ENCODE data around the gene MRPL46. TPM values are rescaled to one million over a fixed set of nuclear protein-coding genes. Genes with fewer than 3 reads are reported as not detected.

MRPL46 gene
- total and polyA plus RNA-seq, 2 of the 4 experiments (the other 2 are of a cell fraction) = 14.2 to 24.2 TPM

DNA sequence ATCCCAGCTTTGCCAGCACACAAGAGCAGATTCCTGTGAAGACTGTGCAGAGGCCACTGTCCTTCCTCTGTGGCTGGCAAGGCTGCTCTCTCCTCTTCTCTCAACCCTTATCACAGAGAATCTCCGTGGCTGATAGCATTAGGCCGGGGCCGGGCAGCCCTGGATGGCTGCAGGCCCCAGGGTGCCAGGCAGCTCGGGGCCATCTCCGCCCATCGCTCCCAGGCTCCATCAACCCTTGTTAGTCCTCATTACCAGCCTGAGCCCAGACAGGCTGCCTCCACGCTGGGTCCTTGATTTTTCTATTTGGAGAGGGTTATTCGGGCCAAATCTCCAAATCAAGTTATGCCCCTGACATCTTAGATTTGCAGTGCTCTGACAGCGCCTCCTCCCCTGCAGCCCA is 39.1 kb downstream of the MRPL46 start:
- H3K14ac ChIP-seq (replicated peaks; ENCODE audit: low read depth, low read length) = no peak overlapping the region
- H2BK15ac ChIP-seq (ENCODE audit: low read depth, low read length) = no peak overlapping the region
- H3K79me1 ChIP-seq (ENCODE audit: low read depth in 1 of 2, low read length in 2 of 2) = no peaks in the 10 kb centered on the region
- H3K18ac ChIP-seq (ENCODE audit: low read depth, low read length) = no peak overlapping the region
- CTCF ChIA-PET = no interaction called here
- no peak overlapping the region for H2AFZ ChIP-seq (replicated peaks; ENCODE audit: low read length, poor library complexity)
- no peak overlapping the region for H2AK9ac ChIP-seq (replicated peaks; ENCODE audit: low read depth, low read length, poor library complexity)
- no peak overlapping the region for H2BK5ac ChIP-seq (ENCODE audit: low read depth, low read length, poor library complexity, severe bottlenecking)
- no peak overlapping the region for H3K4me3 ChIP-seq (ENCODE audit: insufficient read depth, low read depth, low read length)
- no peak overlapping the region for H3K56ac ChIP-seq (ENCODE audit: extremely low read depth, insufficient read depth, low read length)
- in situ Hi-C loops (cut with MboI; ENCODE audit: low sequenced_read_pairs) (no loop called here), dilution Hi-C loops (cut with HindIII; ENCODE audit: low sequenced_read_pairs, unreplicated experiment) (no loop called here), intact Hi-C loops (cut with micrococcal nuclease) (no loop called here)
- no peaks in the 10 kb centered on the region for H3K36me3 ChIP-seq (ENCODE audit: control insufficient read depth, insufficient read depth, low read length)
- no peak overlapping the region for H3K27ac ChIP-seq (ENCODE audit: insufficient read depth, low read length)
- no peak overlapping the region for H3K9ac ChIP-seq (ENCODE audit: low read depth, low read length)
- H3K4me1 ChIP-seq (ENCODE audit: control insufficient read depth, insufficient read depth, low read length) = no peaks in the 10 kb centered on the region
- H3K23ac ChIP-seq (ENCODE audit: low read depth, low read length) = no peak overlapping the region
- H3K4me2 ChIP-seq (ENCODE audit: low read depth, low read length) = no peak overlapping the region
- POLR2A ChIA-PET (ENCODE audit: unreplicated experiment) = no interaction called here
- TF ChIP-seq BHLHE40 (IDR thresholded peaks at IDR 0.05; ENCODE audit: low read depth, low read length) (no peak), RCOR1 (IDR thresholded peaks at IDR 0.05; ENCODE audit: insufficient replicate concordance, low read length) (no peak), CHD1 (IDR thresholded peaks at IDR 0.05; ENCODE audit: low read depth, low read length) (no peak), SMC3 (IDR thresholded peaks at IDR 0.05; ENCODE audit: low read depth, low read length) (no peak), RAD21 (IDR thresholded peaks at IDR 0.05; ENCODE audit: low read length) (no peak), MAZ (IDR thresholded peaks at IDR 0.05; ENCODE audit: borderline replicate concordance, low read depth, low read length) (no peak), FOS (IDR thresholded peaks at IDR 0.05; ENCODE audit: low read depth, low read length) (no peak), MXI1 (IDR thresholded peaks at IDR 0.05; ENCODE audit: borderline replicate concordance, low read depth, low read length) (no peak), CEBPB (IDR thresholded peaks at IDR 0.05; ENCODE audit: low read depth, low read length) (no peak), NFE2L2 (IDR thresholded peaks at IDR 0.05; ENCODE audit: low read depth, low read length) (no peak), RFX5 (IDR thresholded peaks at IDR 0.05; ENCODE audit: low read depth, low read length) (no peak), MAFK (IDR thresholded peaks at IDR 0.05; ENCODE audit: low read depth, low read length) (no peak), POLR2A (IDR thresholded peaks at IDR 0.05; ENCODE audit: low read depth, low read length) (no peak)
- TF ChIP-seq, protein P1, sequence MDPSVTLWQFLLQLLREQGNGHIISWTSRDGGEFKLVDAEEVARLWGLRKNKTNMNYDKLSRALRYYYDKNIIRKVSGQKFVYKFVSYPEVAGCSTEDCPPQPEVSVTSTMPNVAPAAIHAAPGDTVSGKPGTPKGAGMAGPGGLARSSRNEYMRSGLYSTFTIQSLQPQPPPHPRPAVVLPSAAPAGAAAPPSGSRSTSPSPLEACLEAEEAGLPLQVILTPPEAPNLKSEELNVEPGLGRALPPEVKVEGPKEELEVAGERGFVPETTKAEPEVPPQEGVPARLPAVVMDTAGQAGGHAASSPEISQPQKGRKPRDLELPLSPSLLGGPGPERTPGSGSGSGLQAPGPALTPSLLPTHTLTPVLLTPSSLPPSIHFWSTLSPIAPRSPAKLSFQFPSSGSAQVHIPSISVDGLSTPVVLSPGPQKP (IDR thresholded peaks at IDR 0.05; ENCODE audit: borderline replicate concordance, low read depth, low read length) = no peak
- TF ChIP-seq, protein P2, sequence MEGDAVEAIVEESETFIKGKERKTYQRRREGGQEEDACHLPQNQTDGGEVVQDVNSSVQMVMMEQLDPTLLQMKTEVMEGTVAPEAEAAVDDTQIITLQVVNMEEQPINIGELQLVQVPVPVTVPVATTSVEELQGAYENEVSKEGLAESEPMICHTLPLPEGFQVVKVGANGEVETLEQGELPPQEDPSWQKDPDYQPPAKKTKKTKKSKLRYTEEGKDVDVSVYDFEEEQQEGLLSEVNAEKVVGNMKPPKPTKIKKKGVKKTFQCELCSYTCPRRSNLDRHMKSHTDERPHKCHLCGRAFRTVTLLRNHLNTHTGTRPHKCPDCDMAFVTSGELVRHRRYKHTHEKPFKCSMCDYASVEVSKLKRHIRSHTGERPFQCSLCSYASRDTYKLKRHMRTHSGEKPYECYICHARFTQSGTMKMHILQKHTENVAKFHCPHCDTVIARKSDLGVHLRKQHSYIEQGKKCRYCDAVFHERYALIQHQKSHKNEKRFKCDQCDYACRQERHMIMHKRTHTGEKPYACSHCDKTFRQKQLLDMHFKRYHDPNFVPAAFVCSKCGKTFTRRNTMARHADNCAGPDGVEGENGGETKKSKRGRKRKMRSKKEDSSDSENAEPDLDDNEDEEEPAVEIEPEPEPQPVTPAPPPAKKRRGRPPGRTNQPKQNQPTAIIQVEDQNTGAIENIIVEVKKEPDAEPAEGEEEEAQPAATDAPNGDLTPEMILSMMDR (conservative IDR thresholded peaks at IDR 0.05; ENCODE audit: low read depth, low read length) = no peak
- BruUV-seq (replicated peaks) = no TSS peak
- 51% methylated on average over 2 of the region's 9 CpGs; no CpG with 5 or more reads in 1 of the 2 experiments for WGBS, 2 experiments (ENCODE audit: extremely low coverage in 2 of 2, insufficient read length in 1 of 2)
- no peak overlapping the region for H3K4ac ChIP-seq (ENCODE audit: low read depth, low read length)
- no peak overlapping the region for H2BK120ac ChIP-seq (ENCODE audit: low read depth, low read length)
- no peak overlapping the region for H2AK5ac ChIP-seq (ENCODE audit: low read depth, low read length)
- no peaks in the 10 kb centered on the region for H4K20me1 ChIP-seq (ENCODE audit: insufficient read depth, low read length)
- H3K9me1 ChIP-seq (ENCODE audit: insufficient read depth, low read length) = no peaks in the 10 kb centered on the region
- no peak overlapping the region for H4K5ac ChIP-seq (ENCODE audit: low read depth, low read length)
- peaks cover 9% of the 10 kb centered on the region for H3K27me3 ChIP-seq (ENCODE audit: control insufficient read depth, insufficient read depth, low read length)
- ATAC-seq (ENCODE audit: low read depth) = no peak
- H4K91ac ChIP-seq (ENCODE audit: insufficient read depth, low read depth, low read length) = no peak overlapping the region
- no peak for DNase-seq
- H4K8ac ChIP-seq (ENCODE audit: low read depth in 2 of 2, low read length in 2 of 2) = no peak overlapping the region
- H3K9me3 ChIP-seq (ENCODE audit: control insufficient read depth, insufficient read depth, low read length) = no peaks in the 10 kb centered on the region
- no peak overlapping the region for H2BK20ac ChIP-seq (ENCODE audit: low read depth, low read length)
